22Rv1 (cell line): Measurements from ENCODE around the gene SERPINH1.

ENCODE experiments used
- CTCF ChIP-seq: fragments of 450-650 bp; IDR thresholded peaks from 2 replicates; pipeline ENCODE4 v1.5.1; 2017; ENCODE audit warnings: mild to moderate bottlenecking
- ZFX ChIP-seq: fragments of 450-650 bp; IDR thresholded peaks from 2 replicates; pipeline ENCODE4 v1.6.1; 2017; ENCODE audit warnings: antibody characterized with exemption, borderline replicate concordance

- no peak for TF ChIP-seq CTCF
- TF ChIP-seq ZFX = no peak
Observed at GRCh38 chr11:75539459-75540334, 22.4 kb upstream of the SERPINH1 start.
